GM12892 (cell line): Measurements from ENCODE around the gene ATP5MK.
"Not testable (repeated sequence)": the region's sequence is repeated elsewhere in the genome, so short reads cannot be mapped to it uniquely, and the experiment has no call there.

Source experiments
- DNase-seq: peaks from one replicate; pipeline ENCODE4 v3.0.0; 2011; ENCODE audit not compliant: insufficient read length
- FAIRE-seq: peaks from 2 replicates; lab custom pipeline; 2011; peaks lifted over from hg19 to GRCh38; lab: Jason Lieb, UNC
- POLR2A ChIP-seq: IDR thresholded peaks from 2 replicates; pipeline ENCODE4 v1.6.1; 2011; ENCODE audit warnings: low read depth, low read length, control low read depth
- POLR2AphosphoS5 ChIP-seq: IDR thresholded peaks from 2 replicates; pipeline ENCODE4 v1.6.1; 2011; ENCODE audit warnings: low read depth, low read length, control low read depth
- TAF1 ChIP-seq: IDR thresholded peaks from 2 replicates; pipeline ENCODE4 v1.6.1; 2011; ENCODE audit warnings: low read depth, mild to moderate bottlenecking, control low read depth, low read length, borderline replicate concordance

The ATP5MK gene

DNA sequence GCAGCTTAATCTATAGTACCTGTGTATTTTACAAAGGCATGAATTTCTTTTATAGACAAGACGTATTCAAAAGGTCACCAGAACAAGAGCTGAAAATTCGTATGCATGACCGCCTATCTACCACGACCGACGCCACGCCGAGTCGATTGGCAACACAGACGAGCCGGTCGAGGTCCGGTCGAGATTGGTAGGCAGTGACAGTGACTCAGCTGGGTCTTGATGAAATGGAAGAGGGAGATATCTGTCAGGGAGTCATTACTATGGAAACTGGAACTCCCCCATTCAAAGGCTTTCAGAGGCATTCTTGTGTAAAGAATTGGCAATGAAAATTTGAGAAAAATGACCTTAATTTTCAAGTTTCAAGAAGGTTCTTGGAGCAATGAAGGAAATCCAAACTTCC, 2.1 kb downstream of the ATP5MK start:
- TF ChIP-seq POLR2AphosphoS5 (no peak), POLR2A (no peak), TAF1 (no peak)
- DNase-seq (no peak), FAIRE-seq (no peak)

DNA sequence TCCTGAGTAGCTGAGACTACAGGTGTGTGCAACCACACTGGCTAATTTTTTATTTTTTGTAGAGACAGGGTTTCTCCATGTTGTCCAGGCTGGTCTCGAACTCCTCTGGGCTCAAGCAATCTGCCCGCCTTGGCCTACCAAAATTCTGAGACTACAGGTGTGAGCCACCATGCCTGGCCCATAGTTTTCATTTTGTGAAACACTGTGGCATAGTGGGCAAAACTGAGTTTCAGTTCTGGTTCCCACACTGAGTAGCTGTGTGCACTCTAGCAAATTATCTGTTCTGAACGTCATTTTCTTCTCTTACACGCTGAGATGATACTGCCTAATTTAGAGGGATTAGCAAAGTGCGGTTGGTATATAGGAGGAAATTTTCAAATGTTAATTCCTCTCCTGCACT, 13.5 kb downstream of the ATP5MK start:
- no peak for TF ChIP-seq POLR2AphosphoS5
- no peak for TF ChIP-seq POLR2A
- TF ChIP-seq TAF1, result no peak
- no peak for DNase-seq

GRCh38 chr10:103374263-103374662, 22.0 kb downstream of the ATP5MK start:
- no peak for TF ChIP-seq POLR2A
- TF ChIP-seq TAF1, result no peak
- no peak for TF ChIP-seq POLR2AphosphoS5
- no peak for DNase-seq
- FAIRE-seq, result no peak

More for the DNA sequence above, 13.5 kb downstream of the ATP5MK start:
- FAIRE-seq, result no peak

DNA sequence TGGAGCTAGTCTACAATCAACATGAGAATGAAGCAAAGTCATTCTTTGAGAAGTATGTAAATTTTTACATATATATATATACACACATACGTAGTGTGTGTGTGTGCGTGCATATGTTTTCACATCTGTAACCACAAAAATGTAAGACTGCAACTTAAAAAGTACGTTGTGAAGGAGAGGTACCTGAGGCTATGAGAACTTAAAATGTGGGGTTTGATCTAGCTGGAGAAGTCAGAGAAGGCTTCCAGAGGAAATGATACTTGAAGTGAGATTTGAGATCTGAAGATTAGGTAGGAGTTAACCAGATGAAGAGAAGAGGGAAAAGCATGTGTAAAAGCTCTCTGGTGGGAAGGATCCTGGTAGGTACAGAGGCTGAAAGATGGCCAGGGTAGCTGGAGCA, 22.7 kb downstream of the ATP5MK start:
- FAIRE-seq (no peak), DNase-seq (no peak)
- TF ChIP-seq TAF1, result no peak
- TF ChIP-seq POLR2A, result no peak
- TF ChIP-seq POLR2AphosphoS5, result no peak

GRCh38 chr10:103367782-103368518, 28.3 kb downstream of the ATP5MK start, which contains the start of gene TAF5:
Gene TAF5, plus strand, starts transcription at chr10:103367976. Its CDS starts 14 bp downstream, at chr10:103367990.
- peak; percentile 83; the same call in 1 of the 2 replicates for TF ChIP-seq POLR2AphosphoS5
- peak; percentile 84 for TF ChIP-seq POLR2A
- TF ChIP-seq TAF1, result peak; percentile 100
- peak; percentile 99 for FAIRE-seq

DNA sequence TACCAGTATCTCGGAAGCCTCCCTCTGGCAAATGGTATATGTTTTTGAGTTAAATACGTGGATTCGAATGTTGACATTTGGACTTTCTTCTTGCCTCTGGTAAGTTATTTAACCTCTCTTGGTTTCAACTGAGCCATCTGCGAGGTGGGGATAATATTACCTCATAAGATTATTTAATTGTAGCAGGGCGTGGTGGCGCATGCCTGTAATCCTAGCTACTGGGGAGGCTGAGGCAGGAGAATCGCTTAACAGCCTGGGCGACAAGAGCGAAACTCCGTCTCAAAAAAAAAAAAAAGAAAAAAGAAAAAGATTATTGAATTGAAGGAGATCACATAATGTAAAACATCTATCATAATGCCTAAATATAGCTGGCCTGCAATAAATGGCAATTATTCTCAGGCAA, 28.9 kb downstream of the ATP5MK start:
- TF ChIP-seq TAF1, result no peak
- no peak for TF ChIP-seq POLR2A
- TF ChIP-seq POLR2AphosphoS5, result no peak
- DNase-seq, result no peak
- no peak for FAIRE-seq

More at GRCh38 chr10:103367782-103368518, 28.3 kb downstream of the ATP5MK start, which contains the start of gene TAF5:
- peak; percentile 60 for DNase-seq

- DNase-seq, FAIRE-seq: not testable (repeated sequence)
These were observed 35.5 kb downstream of the ATP5MK start for GRCh38 chr10:103360791-103361190.

- not testable (repeated sequence) for DNase-seq, FAIRE-seq
These were observed 36.8 kb downstream of the ATP5MK start for GRCh38 chr10:103359493-103359892.

DNA sequence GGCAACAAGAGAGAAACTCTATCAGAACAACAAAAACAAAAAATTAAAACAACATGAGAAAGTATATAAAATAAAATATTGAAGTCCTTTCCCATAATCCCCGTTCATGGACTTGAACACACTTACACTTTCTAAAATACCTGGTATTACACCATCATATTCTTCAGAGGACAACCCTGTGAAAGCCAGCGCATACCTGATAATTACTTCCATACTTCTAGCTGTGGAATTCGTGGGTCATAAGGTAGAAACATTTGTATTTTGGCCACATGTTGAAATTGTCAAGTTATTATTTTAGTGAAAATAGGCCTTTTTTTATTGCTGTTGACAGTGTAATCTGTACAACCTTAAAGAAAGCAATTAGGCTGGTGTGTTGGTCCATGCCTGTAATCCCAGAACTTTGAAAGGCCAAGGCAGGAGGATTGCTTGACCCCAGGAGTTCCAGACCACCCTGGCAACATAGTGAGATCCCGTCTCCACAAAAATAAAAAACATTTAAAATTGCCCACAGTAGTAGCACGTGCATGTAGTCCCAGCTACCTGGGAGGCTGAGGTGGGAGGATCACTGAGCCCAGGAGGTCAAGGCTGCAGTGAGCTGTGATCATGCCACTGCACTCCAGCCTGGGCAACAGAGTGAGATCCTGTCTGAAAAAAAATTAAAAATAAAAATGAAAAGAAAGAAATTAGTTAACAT, 40.2 kb downstream of the ATP5MK start:
- DNase-seq, result no peak
- TF ChIP-seq POLR2A (no peak), POLR2AphosphoS5 (no peak), TAF1 (no peak)
- FAIRE-seq, result no peak

DNA sequence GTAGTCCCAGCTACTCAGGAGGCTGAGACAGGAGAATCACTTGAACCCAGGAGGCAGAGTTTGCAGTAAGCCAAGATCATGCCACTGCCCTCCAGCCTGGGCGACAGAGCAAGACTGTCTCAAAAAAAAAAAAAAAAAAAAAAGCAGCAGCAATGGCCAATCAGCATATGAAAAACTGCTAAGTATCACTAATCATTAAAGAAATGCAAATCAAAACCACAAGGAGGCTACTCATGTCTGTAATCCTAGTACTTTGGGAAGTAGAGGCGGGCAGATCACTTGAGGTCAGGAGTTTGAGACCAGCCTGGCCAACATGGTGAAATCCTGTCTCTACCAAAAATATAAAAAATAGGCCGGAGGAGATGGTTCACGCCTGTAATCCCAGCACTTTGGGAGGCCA, 41.7 kb downstream of the ATP5MK start:
- not testable (repeated sequence) for FAIRE-seq, DNase-seq

DNA sequence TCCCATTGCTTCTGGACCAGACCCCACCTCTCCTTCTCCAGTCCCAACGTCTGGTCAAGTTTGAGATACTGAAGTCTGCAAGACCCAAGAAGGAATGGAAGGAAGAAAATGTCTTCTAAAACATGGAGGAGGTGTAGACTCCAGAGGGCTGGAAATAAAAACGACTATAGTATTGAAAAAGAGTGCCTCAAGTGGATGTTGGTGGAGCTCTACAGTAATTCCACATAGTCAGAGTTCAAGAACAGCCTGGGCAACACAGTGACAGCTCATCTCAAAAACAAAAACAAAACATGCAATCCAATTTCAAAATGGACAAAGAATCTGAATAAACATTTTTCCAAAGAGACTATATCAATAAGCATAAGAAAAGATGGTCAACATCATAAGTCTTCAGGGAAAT, 43.0 kb downstream of the ATP5MK start:
- DNase-seq, result no peak
- no peak for FAIRE-seq
- no peak for TF ChIP-seq TAF1
- no peak for TF ChIP-seq POLR2AphosphoS5
- TF ChIP-seq POLR2A, result no peak

- TF ChIP-seq POLR2A (peak; percentile 66; the same call in 1 of the 2 replicates), POLR2AphosphoS5 (peak; percentile 35; the same call in 1 of the 2 replicates), TAF1 (0 out of 2 replicates have a peak, but pooled peaks have one; percentile 33)
- DNase-seq (peak; percentile 90), FAIRE-seq (peak; percentile 82)
These were observed 45.6 kb downstream of the ATP5MK start, which contains the start of gene PCGF6 for GRCh38 chr10:103350517-103351260. Gene PCGF6, minus strand, starts transcription at chr10:103351140. Its CDS starts 74 bp downstream, at chr10:103351066.
